Peyer's patch (tissue), 4 donors: Measurements from ENCODE around the gene CNTNAP2.

Experiments
- CTCF ChIP-seq, 6 experiments: fragments of 450-650 bp in 4 of 6; fragments of 200-600 bp in 2 of 6; sonication (generic) in 1 of 6; IDR thresholded peaks; one replicate each; pipeline ENCODE4 v1.5.1; 2017 to 2019; ENCODE audit warnings: antibody characterized with exemption in 6 of 6, mild to moderate bottlenecking in 3 of 6, moderate library complexity in 1 of 6
- POLR2A ChIP-seq, 2 donors: fragments of 450-650 bp; IDR thresholded peaks; one replicate each; pipeline ENCODE4 v1.5.1; 2017; ENCODE audit warnings: antibody characterized with exemption in 2 of 2, mild to moderate bottlenecking in 2 of 2, moderate library complexity in 2 of 2

- TF ChIP-seq CTCF (IDR thresholded peaks at IDR 0.05) (no peak), POLR2A (IDR thresholded peaks at IDR 0.05) (no peak)
These were observed 1687.0 kb downstream of the CNTNAP2 start for GRCh38 chr7:147803606-147804005.
